ENCODE data around the gene EID2.
A peak's percentile ranks its signal among the peaks of the same experiment; 100 is the strongest.

The EID2 gene

DNA sequence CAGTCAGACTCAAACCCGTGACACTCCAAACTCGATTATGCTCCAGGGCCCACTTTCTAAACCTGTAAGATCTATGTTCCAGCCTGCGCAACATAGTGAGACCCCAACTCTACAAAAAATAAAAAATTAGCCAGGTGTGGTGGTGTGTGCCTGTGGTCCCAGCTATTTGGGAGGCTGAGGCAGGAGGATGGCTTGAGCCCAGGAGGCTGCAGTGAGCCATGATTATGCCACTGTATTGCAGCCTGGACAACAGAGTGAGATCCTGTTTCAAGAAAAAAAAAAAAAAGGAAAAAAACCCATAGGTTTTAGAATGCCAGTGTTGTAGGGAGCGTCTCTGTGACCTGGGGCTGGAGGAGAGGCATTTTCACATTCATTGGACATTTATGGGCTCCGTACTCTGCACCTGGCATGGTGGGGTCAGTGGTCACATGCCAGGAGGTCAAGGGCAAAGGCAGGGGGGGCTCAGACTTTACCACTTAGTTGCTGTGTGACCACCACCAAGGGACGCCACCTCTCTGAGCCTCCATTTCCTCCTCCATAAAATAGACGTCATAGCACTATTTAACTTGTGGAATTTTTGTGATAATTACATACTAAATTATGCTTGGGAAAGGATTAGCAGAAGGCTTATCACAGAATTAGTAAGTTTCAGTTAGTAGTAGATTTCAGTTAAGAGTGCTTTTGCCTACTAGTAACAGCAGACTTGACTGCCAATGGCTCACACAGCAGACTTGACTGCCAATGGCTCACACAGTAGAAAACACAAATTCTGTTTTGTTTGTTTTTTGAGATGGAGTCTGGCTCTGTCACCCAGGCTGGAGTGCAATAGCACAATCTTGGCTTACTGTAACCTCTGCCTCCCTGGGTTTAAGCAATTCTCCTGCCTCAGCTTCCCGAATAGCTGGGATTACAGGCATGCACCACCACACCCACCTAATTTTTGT lies 19.1 kb downstream of the EID2 start:
- no peak overlapping the region for H2AK5ac ChIP-seq (ENCODE audit: low read length)
- no peak overlapping the region for H4K5ac ChIP-seq (ENCODE audit: low read length)
- no peak overlapping the region for H2BK15ac ChIP-seq (replicated peaks; ENCODE audit: low read depth)
- H3K79me1 ChIP-seq (ENCODE audit: low read length) = peaks cover 5% of the 10 kb centered on the region
- no peaks in the 10 kb centered on the region for H3K79me2 ChIP-seq (ENCODE audit: control insufficient read depth, insufficient read depth, low read length)
- no peak overlapping the region for H3K9ac ChIP-seq (ENCODE audit: low read length)
- no peak overlapping the region for H3K4ac ChIP-seq (ENCODE audit: low read depth, low read length)
- H3K4me2 ChIP-seq (ENCODE audit: low read length) = no peak overlapping the region
- no peak overlapping the region for H4K8ac ChIP-seq (ENCODE audit: low read depth, low read length)
- H3K36me3 ChIP-seq (ENCODE audit: control insufficient read depth, insufficient read depth, low read length) = no peaks in the 10 kb centered on the region
- no peak overlapping the region for H2BK120ac ChIP-seq (ENCODE audit: low read depth, low read length)
- no peaks in the 10 kb centered on the region for H3K4me1 ChIP-seq (ENCODE audit: control insufficient read depth, low read depth, low read length)
- no peak overlapping the region for H3K56ac ChIP-seq (ENCODE audit: low read length)
- H3K23ac ChIP-seq (ENCODE audit: low read length) = no peak overlapping the region
- no CpG with 5 or more reads among the region's 8 CpGs for WGBS (ENCODE audit: extremely low coverage, insufficient coverage, low lambda C conversion rate)
- no peak overlapping the region for H2BK5ac ChIP-seq (ENCODE audit: low read length)
- no peak overlapping the region for H3K27ac ChIP-seq (ENCODE audit: low read depth, low read length)
- no peak overlapping the region for H3K4me3 ChIP-seq (ENCODE audit: low read length)
- no peak overlapping the region for H3K18ac ChIP-seq (ENCODE audit: low read length)
- no peak for DNase-seq
- no peaks in the 10 kb centered on the region for H3K27me3 ChIP-seq (ENCODE audit: insufficient read depth, low read length, poor library complexity)

DNA sequence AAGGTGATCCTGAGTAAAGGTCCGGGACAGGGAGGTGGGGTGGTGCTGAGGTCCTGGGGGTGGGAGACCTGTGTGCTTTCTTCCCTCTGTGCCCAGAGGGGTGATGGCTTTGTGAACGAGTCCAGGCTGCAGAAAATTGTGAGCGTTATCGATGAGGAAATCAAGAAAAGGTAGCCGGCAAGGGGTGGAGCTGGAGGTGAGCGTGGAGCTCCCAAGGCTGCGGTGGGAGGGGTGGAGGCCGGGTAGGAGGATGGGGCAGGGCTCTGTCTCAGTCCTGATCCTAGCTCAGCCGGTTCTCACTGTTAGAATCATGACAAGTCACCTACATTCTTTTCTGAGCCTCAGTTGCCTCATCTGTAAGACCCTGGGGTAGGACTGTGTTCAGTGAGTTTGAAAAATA lies 21.0 kb downstream of the EID2 start:
- DNase-seq = no peak
- Histone ChIP-seq H2AK5ac (ENCODE audit: low read length) (no peak overlapping the region), H3K56ac (ENCODE audit: low read length) (peak overlapping the region; percentile 75), H3K4me1 (ENCODE audit: control insufficient read depth, low read depth, low read length) (no peaks in the 10 kb centered on the region), H3K4ac (ENCODE audit: low read depth, low read length) (peak overlapping the region; percentile 47), H2BK120ac (ENCODE audit: low read depth, low read length) (no peak overlapping the region), H2BK15ac (replicated peaks; ENCODE audit: low read depth) (no peak overlapping the region), H3K18ac (ENCODE audit: low read length) (no peak overlapping the region), H3K9ac (ENCODE audit: low read length) (peak overlapping the region; percentile 59), H4K5ac (ENCODE audit: low read length) (no peak overlapping the region), H3K79me2 (ENCODE audit: control insufficient read depth, insufficient read depth, low read length) (no peaks in the 10 kb centered on the region), H3K4me2 (ENCODE audit: low read length) (peak overlapping the region; percentile 16), H3K4me3 (ENCODE audit: low read length) (no peak overlapping the region), H4K8ac (ENCODE audit: low read depth, low read length) (no peak overlapping the region), H3K27me3 (ENCODE audit: insufficient read depth, low read length, poor library complexity) (peaks cover 1% of the 10 kb centered on the region), H3K27ac (ENCODE audit: low read depth, low read length) (no peak overlapping the region), H3K36me3 (ENCODE audit: control insufficient read depth, insufficient read depth, low read length) (no peaks in the 10 kb centered on the region), H2BK5ac (ENCODE audit: low read length) (no peak overlapping the region), H3K23ac (ENCODE audit: low read length) (no peak overlapping the region), H3K79me1 (ENCODE audit: low read length) (peaks cover 5% of the 10 kb centered on the region)
- no CpG with 5 or more reads among the region's 9 CpGs for WGBS (ENCODE audit: extremely low coverage, insufficient coverage, low lambda C conversion rate)

DNA sequence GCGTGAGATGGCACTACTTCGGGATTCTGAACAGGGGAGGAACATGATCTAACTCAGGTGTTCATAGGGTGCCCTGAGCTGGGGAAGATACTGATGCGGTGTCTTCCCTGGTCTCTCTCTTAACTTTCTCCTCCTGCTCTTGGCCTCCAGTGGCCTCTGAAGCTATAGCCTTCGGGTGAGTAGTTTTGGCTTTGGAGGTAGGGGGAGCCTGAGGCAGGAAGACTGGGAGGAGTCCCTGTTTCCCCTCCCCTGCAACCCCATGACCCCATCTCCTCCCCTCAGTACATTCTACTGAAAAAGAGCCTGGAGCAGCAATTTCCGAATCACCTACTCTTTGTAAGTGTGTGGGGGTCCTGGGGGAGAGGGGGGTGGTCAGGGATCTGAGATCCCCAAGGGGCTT lies 21.5 kb downstream of the EID2 start:
- H3K4me1 ChIP-seq (ENCODE audit: control insufficient read depth, low read depth, low read length) = no peaks in the 10 kb centered on the region
- peak; percentile 69 for DNase-seq
- peak overlapping the region; percentile 59 for H3K9ac ChIP-seq (ENCODE audit: low read length)
- no peaks in the 10 kb centered on the region for H3K36me3 ChIP-seq (ENCODE audit: control insufficient read depth, insufficient read depth, low read length)
- H3K18ac ChIP-seq (ENCODE audit: low read length) = no peak overlapping the region
- H3K23ac ChIP-seq (ENCODE audit: low read length) = no peak overlapping the region
- no peak overlapping the region for H3K4me3 ChIP-seq (ENCODE audit: low read length)
- H4K5ac ChIP-seq (ENCODE audit: low read length) = no peak overlapping the region
- H2AK5ac ChIP-seq (ENCODE audit: low read length) = no peak overlapping the region
- H3K79me1 ChIP-seq (ENCODE audit: low read length) = peaks cover 5% of the 10 kb centered on the region
- no peak overlapping the region for H3K27ac ChIP-seq (ENCODE audit: low read depth, low read length)
- H2BK5ac ChIP-seq (ENCODE audit: low read length) = no peak overlapping the region
- no CpG with 5 or more reads among the region's 5 CpGs for WGBS (ENCODE audit: extremely low coverage, insufficient coverage, low lambda C conversion rate)
- H3K79me2 ChIP-seq (ENCODE audit: control insufficient read depth, insufficient read depth, low read length) = no peaks in the 10 kb centered on the region
- peak overlapping the region; percentile 16 for H3K4me2 ChIP-seq (ENCODE audit: low read length)
- H3K27me3 ChIP-seq (ENCODE audit: insufficient read depth, low read length, poor library complexity) = peaks cover 2% of the 10 kb centered on the region
- no peak overlapping the region for H3K4ac ChIP-seq (ENCODE audit: low read depth, low read length)
- H4K8ac ChIP-seq (ENCODE audit: low read depth, low read length) = no peak overlapping the region
- H3K56ac ChIP-seq (ENCODE audit: low read length) = peak overlapping the region; percentile 75
- H2BK120ac ChIP-seq (ENCODE audit: low read depth, low read length) = no peak overlapping the region
- H2BK15ac ChIP-seq (replicated peaks; ENCODE audit: low read depth) = no peak overlapping the region

DNA sequence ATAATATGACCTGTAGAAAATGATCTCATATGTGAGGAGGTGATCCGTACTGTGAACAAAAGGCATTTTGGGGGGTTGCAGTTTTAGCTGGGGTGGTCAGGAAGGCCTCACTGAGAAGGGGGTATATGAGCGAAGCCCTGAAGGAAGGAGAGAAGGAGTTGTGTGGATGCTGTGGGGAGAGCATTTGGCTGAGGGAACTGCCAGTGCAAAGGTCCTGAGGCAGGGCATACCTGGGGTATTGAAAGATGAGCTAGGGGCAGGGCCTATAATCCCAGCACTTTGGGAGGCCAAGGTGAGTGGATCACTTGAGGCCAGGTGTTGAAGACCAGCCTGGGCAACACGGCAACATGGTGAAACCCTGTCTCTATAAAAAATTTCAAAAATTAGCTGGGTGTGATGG lies 22.5 kb downstream of the EID2 start:
- H2BK5ac ChIP-seq (ENCODE audit: low read length) = no peak overlapping the region
- no peak overlapping the region for H3K27ac ChIP-seq (ENCODE audit: low read depth, low read length)
- no peak overlapping the region for H4K5ac ChIP-seq (ENCODE audit: low read length)
- H2AK5ac ChIP-seq (ENCODE audit: low read length) = no peak overlapping the region
- H2BK120ac ChIP-seq (ENCODE audit: low read depth, low read length) = no peak overlapping the region
- no peak overlapping the region for H3K23ac ChIP-seq (ENCODE audit: low read length)
- peaks cover 5% of the 10 kb centered on the region for H3K79me1 ChIP-seq (ENCODE audit: low read length)
- no CpG with 5 or more reads among the region's 3 CpGs for WGBS (ENCODE audit: extremely low coverage, insufficient coverage, low lambda C conversion rate)
- H3K4me2 ChIP-seq (ENCODE audit: low read length) = no peak overlapping the region
- H3K9ac ChIP-seq (ENCODE audit: low read length) = no peak overlapping the region
- peaks cover 2% of the 10 kb centered on the region for H3K27me3 ChIP-seq (ENCODE audit: insufficient read depth, low read length, poor library complexity)
- H3K4me3 ChIP-seq (ENCODE audit: low read length) = no peak overlapping the region
- H3K4ac ChIP-seq (ENCODE audit: low read depth, low read length) = no peak overlapping the region
- H3K18ac ChIP-seq (ENCODE audit: low read length) = no peak overlapping the region
- no peaks in the 10 kb centered on the region for H3K79me2 ChIP-seq (ENCODE audit: control insufficient read depth, insufficient read depth, low read length)
- no peak overlapping the region for H4K8ac ChIP-seq (ENCODE audit: low read depth, low read length)
- H3K36me3 ChIP-seq (ENCODE audit: control insufficient read depth, insufficient read depth, low read length) = no peaks in the 10 kb centered on the region
- no peak for DNase-seq
- no peak overlapping the region for H2BK15ac ChIP-seq (replicated peaks; ENCODE audit: low read depth)
- no peaks in the 10 kb centered on the region for H3K4me1 ChIP-seq (ENCODE audit: control insufficient read depth, low read depth, low read length)
- no peak overlapping the region for H3K56ac ChIP-seq (ENCODE audit: low read length)

DNA sequence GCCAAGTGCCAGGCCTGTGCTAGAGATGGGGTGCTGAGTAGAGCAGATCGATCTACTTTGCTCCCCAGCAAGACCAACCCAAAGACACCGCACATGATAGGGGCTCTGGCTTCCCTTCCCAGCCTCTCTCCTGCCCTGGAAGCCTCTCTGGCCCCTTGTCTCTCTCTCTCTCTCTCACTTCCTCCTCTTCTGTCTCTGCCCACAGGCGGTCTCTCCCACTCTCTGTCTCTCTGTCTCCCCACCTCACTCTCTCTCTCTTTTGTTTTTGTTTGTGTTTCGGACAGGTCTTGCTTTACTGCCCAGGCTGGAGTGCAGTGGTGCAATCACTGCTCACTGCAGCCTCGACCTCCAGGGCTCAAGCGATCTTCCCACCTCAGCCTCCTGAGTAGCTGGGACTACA lies 23.7 kb downstream of the EID2 start:
- H4K8ac ChIP-seq (ENCODE audit: low read depth, low read length) = no peak overlapping the region
- no peak for DNase-seq
- peak overlapping the region; percentile 59 for H3K4me3 ChIP-seq (ENCODE audit: low read length)
- no peak overlapping the region for H4K5ac ChIP-seq (ENCODE audit: low read length)
- no peak overlapping the region for H2BK5ac ChIP-seq (ENCODE audit: low read length)
- H3K18ac ChIP-seq (ENCODE audit: low read length) = no peak overlapping the region
- no peak overlapping the region for H3K27ac ChIP-seq (ENCODE audit: low read depth, low read length)
- peak overlapping the region; percentile 45 for H3K4me2 ChIP-seq (ENCODE audit: low read length)
- no peak overlapping the region for H2AK5ac ChIP-seq (ENCODE audit: low read length)
- peak overlapping the region; percentile 83 for H3K4ac ChIP-seq (ENCODE audit: low read depth, low read length)
- no peak overlapping the region for H2BK15ac ChIP-seq (replicated peaks; ENCODE audit: low read depth)
- no CpG with 5 or more reads among the region's 6 CpGs for WGBS (ENCODE audit: extremely low coverage, insufficient coverage, low lambda C conversion rate)
- peaks cover 5% of the 10 kb centered on the region for H3K79me1 ChIP-seq (ENCODE audit: low read length)
- H3K27me3 ChIP-seq (ENCODE audit: insufficient read depth, low read length, poor library complexity) = peaks cover 2% of the 10 kb centered on the region
- H3K79me2 ChIP-seq (ENCODE audit: control insufficient read depth, insufficient read depth, low read length) = no peaks in the 10 kb centered on the region
- H3K9ac ChIP-seq (ENCODE audit: low read length) = peak overlapping the region; percentile 87
- H2BK120ac ChIP-seq (ENCODE audit: low read depth, low read length) = no peak overlapping the region
- H3K4me1 ChIP-seq (ENCODE audit: control insufficient read depth, low read depth, low read length) = no peaks in the 10 kb centered on the region
- H3K56ac ChIP-seq (ENCODE audit: low read length) = peak overlapping the region; percentile 98
- H3K36me3 ChIP-seq (ENCODE audit: control insufficient read depth, insufficient read depth, low read length) = no peaks in the 10 kb centered on the region
- peak overlapping the region; percentile 45 for H3K23ac ChIP-seq (ENCODE audit: low read length)

Data from mesendoderm (in vitro differentiated cells).